Activated B cell treated with CpG ODN at 0.5 μM for 24 hours (primary cell): ENCODE data around the gene PCP2. TPM values are rescaled to one million over a fixed set of nuclear protein-coding genes. Genes with fewer than 3 reads are reported as not detected.

Experiments
- ATAC-seq: fragments of 200-7000 bp; cut with Tn5 transposase; one replicate; pipeline ENCODE4 v1.10.0; 2021; ENCODE audit warnings: low read depth, mild to moderate bottlenecking, moderate library complexity
- CTCF ChIA-PET: fragments of 350-600 bp; sonication (Branson Sonifier 250); formaldehyde crosslinking; loops from one replicate; lab custom pipeline; 2021; ENCODE audit warnings: antibody characterized with exemption; lab: Charles Lee
- POLR2A ChIA-PET: fragments of 350-600 bp; sonication (Branson Sonifier 250); formaldehyde crosslinking; loops from one replicate; lab custom pipeline; 2021; ENCODE audit warnings: antibody characterized with exemption; lab: Charles Lee
- DNase-seq: peaks from one replicate; pipeline ENCODE4 v3.0.0; 2022
- H3K27ac Mint-ChIP-seq: one replicate; pipeline ENCODE4 v1.8.0; 2020; ENCODE audit warnings: mixed read lengths
- H3K27me3 Mint-ChIP-seq: one replicate; pipeline ENCODE4 v1.8.0; 2021; ENCODE audit warnings: mixed read lengths
- H3K36me3 Mint-ChIP-seq: one replicate; pipeline ENCODE4 v1.8.0; 2021; ENCODE audit warnings: low read depth, mixed read lengths
- H3K4me1 Mint-ChIP-seq: one replicate; pipeline ENCODE4 v1.8.0; 2021; ENCODE audit warnings: mixed read lengths
- H3K4me3 Mint-ChIP-seq: one replicate; pipeline ENCODE4 v1.8.0; 2020; ENCODE audit warnings: mild to moderate bottlenecking, mixed read lengths
- H3K9me3 Mint-ChIP-seq: one replicate; pipeline ENCODE4 v1.8.0; 2020; ENCODE audit warnings: mixed read lengths
- CTCF ChIP-seq: fragments of 200-600 bp; IDR thresholded peaks from one replicate; pipeline ENCODE4 v1.8.0; 2022; ENCODE audit warnings: antibody characterized with exemption, mild to moderate bottlenecking
- intact Hi-C: fragments of 100-400 bp; cut with micrococcal nuclease; formaldehyde crosslinking; loops from one replicate; pipeline ENCODE4 v1.15.1; 2024
- total RNA-seq: library from RNA; stranded (reverse); gene quantifications from 2 replicates; pipeline ENCODE4 v1.2.3, GENCODE V29; 2022

PCP2 gene
- total RNA-seq, 1 donor from 2014 or later, result 2.1 TPM

GRCh38 chr19:7632340-7633203 is 947 bp downstream of the PCP2 start:
- no peaks in the 10 kb centered on the region for H3K9me3 Mint-ChIP-seq
- DNase-seq (no peak), ATAC-seq (no peak)
- peaks cover 18% of the 10 kb centered on the region for H3K36me3 Mint-ChIP-seq
- H3K27ac Mint-ChIP-seq, result no peak overlapping the region
- H3K4me1 Mint-ChIP-seq, result peaks cover 48% of the 10 kb centered on the region
- no peak for TF ChIP-seq CTCF
- intact Hi-C loops, result no loop called here
- no peak overlapping the region for H3K4me3 Mint-ChIP-seq
- ChIA-PET CTCF (no interaction called here), POLR2A (no interaction called here)
- H3K27me3 Mint-ChIP-seq, result no peaks in the 10 kb centered on the region

DNA sequence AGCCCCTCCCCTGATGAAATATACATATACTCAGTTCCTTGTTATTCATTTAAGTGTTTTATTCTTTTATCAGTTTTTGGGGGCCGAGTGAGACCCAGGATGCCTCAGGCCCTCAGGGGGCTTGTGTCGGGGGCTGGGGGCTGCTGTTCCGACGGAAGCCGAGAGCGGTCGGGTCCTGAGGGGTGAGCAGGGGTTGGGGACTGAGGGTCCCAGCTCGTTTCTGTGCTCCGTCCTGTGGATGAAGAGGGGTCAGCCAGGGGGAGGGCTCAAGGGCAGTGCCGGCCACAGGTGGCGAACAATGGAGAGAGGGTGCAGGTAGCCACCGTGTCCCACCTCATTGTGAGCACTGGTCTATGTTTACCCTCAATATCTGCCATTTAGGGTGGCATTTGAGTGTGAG is 1.9 kb downstream of the PCP2 start:
- Mint-ChIP-seq H3K27me3 (no peaks in the 10 kb centered on the region), H3K9me3 (no peaks in the 10 kb centered on the region), H3K27ac (no peak overlapping the region), H3K4me1 (peaks cover 45% of the 10 kb centered on the region), H3K36me3 (peaks cover 24% of the 10 kb centered on the region), H3K4me3 (no peak overlapping the region)
- POLR2A ChIA-PET, result interaction anchor here (0.7 kb wide), 1 partner anchor 289 kb away, joined by 3 read pairs; no protein-coding TSS in a partner anchor
- DNase-seq (no peak), ATAC-seq (no peak)
- intact Hi-C loops, result no loop called here
- CTCF ChIA-PET, result no interaction called here
- TF ChIP-seq CTCF, result no peak

DNA sequence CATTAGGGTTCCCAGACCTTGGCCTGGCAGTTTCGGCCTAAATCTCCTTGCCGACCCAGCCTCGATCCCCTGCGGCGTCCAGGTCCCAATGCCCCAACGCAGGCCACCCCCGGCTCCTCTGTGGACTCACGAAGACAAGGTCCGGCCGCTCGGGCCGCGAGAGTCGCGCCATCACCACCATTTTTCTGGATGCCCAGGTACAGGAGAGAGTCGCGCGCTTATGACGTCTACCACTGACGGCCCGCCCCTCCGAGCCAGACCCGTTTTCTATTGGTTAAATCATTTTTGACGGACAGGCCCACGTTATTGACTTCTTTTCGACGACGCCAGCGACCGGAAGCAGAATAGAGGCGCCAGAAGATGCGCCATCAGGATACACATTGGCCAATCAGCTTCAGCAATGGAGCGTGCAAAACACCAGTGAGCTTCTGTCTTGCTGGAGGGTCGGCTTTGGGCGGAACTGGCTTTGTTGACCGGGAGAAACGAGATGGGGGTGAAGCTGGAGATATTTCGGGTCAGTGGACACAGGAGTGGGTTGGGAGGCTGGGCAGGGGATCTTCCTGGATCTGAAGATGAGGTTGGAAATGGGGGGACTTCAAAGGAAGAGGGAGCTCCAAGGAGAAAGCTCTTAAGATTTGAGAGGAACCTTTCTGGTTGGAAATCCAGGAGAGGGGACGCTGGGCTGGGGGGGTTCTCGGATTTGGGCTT is 4.0 kb downstream of the PCP2 start, which contains the start of the genes PET100 and XAB2:
Gene PET100 (plus strand): TSS at position 447 of the 708 bp plus-strand sequence. CDS start 41 bp downstream, at position 488.
Gene XAB2 (minus strand): TSS at position 199 of the 708 bp plus-strand sequence. CDS start 18 bp downstream, at position 181.
- DNase-seq, result peak; percentile 88
- H3K4me1 Mint-ChIP-seq, result peaks cover 37% of the 10 kb centered on the region
- intact Hi-C loops, result loop anchor here (1.0 kb wide), 3 partner anchors 8 to 314 kb away; partner anchors contain the start of genes PNPLA6, STXBP2 and TIMM44
- peak; percentile 98 for ATAC-seq
- no peaks in the 10 kb centered on the region for H3K9me3 Mint-ChIP-seq
- H3K27me3 Mint-ChIP-seq, result no peaks in the 10 kb centered on the region
- no peak for TF ChIP-seq CTCF
- peaks cover 39% of the 10 kb centered on the region for H3K36me3 Mint-ChIP-seq
- ChIA-PET POLR2A (interaction anchor here (0.6 to 2.1 kb wide), 28 partner anchors 9 to 885 kb away, joined by 3 to 14 read pairs (median 4); partner anchors contain the start of genes FCER2, MAP2K7, MCOLN1 and SNAPC2), CTCF (interaction anchor here (1.0 to 1.4 kb wide), 2 partner anchors 51 to 61 kb away, joined by 3 read pairs; partner anchors contain the start of gene TRAPPC5)
- H3K4me3 Mint-ChIP-seq, result peak within 1 kb of the TSS; percentile 98
- H3K27ac Mint-ChIP-seq, result peak within 1 kb of the TSS; percentile 98

DNA sequence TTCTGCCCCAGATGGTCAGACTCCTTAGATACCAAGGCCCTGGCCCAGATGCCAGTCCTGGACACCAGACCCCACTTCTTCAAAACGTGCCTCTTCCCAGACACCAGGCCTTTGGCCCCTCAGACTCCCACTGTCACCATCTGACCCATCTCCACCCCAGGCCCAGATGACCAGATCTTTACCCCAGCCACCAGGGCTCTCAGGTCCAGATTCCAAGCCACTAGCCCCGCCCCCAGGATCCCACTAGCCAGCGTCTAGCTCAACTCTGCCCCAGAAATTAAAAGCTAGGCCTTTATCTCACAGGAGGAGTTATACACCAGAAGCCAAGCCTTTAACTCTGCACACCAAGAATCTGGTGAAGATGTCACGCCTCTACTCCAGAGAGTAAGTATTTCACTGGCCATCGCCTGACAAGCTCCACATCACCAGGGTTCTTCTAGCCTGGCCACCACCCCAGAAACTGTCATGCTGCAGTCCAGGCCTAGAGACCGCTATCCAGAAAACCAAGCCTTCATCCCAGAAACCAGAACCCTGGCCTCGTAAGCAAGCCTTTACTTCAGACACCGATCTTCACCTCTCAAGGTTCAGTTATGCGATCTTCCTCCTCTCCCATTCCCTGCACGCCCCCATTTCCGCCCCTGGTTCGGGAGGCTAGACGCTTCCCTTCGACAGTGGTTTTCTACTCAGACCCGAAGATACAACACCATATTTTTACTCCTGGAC is 4.8 kb downstream of the PCP2 start:
- POLR2A ChIA-PET, result interaction anchor here (0.6 to 2.1 kb wide), 18 partner anchors 9 to 885 kb away, joined by 3 to 14 read pairs (median 4); partner anchors contain the start of genes MAP2K7, MCOLN1, SNAPC2 and STXBP2
- no peak for TF ChIP-seq CTCF
- DNase-seq (no peak), ATAC-seq (no peak)
- CTCF ChIA-PET, result interaction anchor here (1.4 kb wide), 1 partner anchor 52 kb away, joined by 3 read pairs; the partner anchor contains the start of gene TRAPPC5
- Mint-ChIP-seq H3K27me3 (no peaks in the 10 kb centered on the region), H3K36me3 (peaks cover 42% of the 10 kb centered on the region), H3K9me3 (no peaks in the 10 kb centered on the region), H3K27ac (peak overlapping the region; percentile 98), H3K4me1 (peaks cover 37% of the 10 kb centered on the region), H3K4me3 (peak overlapping the region; percentile 98)
- intact Hi-C loops, result loop anchor here (1.0 kb wide), 3 partner anchors 9 to 315 kb away; partner anchors contain the start of genes PNPLA6, STXBP2 and TIMM44
